NCI-H2227 treated with DMSO at 0.1 percent for 48 hours (cell line): Measurements from ENCODE around the gene GPBP1.
"Not testable (repeated sequence)": the region's sequence is repeated elsewhere in the genome, so short reads cannot be mapped to it uniquely, and the experiment has no call there.

Experiments
- DNase-seq: peaks from one replicate; lab custom pipeline; 2025; lab: John Stamatoyannopoulos, UW

GPBP1 gene

GRCh38 chr5:57277085-57277484 lies 103.2 kb downstream of the GPBP1 start:
- DNase-seq = no peak

DNA sequence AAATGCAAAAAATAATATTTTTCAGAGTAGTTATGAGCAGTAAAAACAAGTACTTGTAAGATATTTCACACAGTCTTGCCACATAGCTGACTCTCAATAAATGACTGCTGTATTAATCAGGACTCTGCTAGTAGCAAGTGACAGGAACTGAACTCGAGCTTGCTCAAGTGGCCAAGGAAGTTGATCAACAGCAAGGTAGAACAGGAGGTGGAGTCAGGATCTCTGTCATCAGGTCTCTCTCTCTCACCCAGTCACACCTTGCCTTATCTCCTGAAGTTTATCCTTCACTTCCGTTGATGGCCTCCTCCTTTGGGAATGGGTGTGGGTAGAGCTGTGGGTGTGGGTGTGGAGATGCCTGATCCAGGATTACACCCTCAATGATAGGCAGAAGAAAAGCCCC lies 107.0 kb downstream of the GPBP1 start:
- no peak for DNase-seq

- DNase-seq = not testable (repeated sequence)
Observed at GRCh38 chr5:57285084-57285483, 111.2 kb downstream of the GPBP1 start.

- DNase-seq = no peak
Observed at GRCh38 chr5:57291894-57292293, 118.0 kb downstream of the GPBP1 start.

DNA sequence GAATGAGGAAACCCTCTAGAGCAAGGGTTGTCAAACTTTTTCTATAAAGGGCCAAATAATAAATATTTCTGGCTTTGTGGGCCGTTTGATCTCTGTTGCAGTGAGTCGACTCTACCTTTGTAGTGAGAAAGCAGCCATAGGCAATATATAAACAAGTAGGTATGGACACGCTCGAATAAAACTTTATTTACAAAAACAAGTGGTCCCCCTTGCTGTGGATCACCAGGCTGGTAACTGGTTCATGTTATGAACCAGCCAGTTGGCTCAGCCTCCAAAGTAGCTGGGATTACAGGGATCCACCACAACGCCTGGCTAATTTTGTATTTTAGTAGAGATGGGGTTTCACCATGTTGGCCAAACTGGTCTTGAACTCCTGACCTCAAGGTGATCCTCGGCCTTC lies 118.5 kb downstream of the GPBP1 start:
- no peak for DNase-seq

- DNase-seq = peak; percentile 79
Observed at GRCh38 chr5:57298295-57298984, 124.6 kb downstream of the GPBP1 start.

DNA sequence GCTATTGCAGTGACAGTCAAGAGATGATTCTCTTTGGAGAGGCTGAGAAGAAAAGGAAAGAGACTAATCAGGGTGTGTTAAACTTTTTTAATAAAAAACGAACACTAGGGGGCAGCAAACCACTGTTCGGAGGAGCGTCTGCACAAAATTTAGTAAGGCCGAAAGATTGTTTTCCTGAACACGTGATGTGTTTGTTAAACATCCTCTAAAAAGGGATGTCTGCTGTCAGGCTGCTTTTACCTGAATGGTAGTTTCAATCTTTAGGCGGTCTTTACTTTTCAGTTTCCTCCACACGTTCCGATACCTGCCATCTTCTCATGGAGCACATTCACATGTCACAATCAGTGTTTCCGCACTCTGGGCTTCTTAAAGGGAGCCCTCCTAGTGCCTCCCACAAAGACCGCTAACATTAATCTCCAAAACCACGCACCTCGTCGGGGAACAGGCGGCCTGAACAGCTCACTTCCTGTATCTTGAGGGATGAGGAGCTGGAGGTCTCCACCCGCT lies 125.2 kb downstream of the GPBP1 start:
- DNase-seq = peak; percentile 41

DNA sequence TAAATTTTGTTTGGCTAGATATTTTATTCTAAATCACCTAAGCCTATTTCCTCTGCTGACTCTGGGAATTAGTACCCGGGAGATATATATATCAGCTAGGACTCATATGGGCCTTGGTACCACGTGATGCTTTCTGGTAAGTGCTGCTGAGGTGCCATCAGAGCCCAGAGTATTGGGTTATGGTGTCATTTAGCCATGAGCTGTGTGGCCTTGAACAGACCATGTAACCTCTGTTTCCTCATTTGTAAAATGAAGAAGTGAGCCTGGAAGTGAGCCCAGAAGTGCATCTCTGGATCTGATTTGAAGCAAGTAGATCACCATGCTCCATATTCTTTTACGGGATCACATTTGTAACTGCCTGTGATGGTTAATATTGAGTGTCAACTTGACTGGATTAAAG lies 126.1 kb downstream of the GPBP1 start:
- no peak for DNase-seq

GRCh38 chr5:57302164-57302563 lies 128.3 kb downstream of the GPBP1 start:
- no peak for DNase-seq

DNA sequence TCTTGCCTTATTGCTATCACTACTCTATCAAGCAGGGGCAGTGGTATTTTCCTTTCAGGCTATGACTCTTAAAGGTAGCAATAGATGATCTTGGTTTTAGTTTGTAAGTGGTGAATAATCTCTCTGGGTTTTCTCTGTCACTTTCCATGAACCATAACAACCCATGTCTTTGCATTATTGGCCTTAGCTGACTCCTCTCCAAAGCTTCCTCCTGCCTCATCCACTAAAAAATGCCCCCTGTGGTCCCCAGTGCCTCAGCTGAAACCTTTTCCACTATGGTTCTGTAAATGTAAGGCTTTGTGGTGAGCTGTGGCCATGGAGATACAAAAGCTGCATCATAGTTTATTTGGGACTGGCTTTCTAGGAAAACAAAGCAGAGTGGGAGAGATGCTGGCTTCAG lies 128.8 kb downstream of the GPBP1 start:
- DNase-seq = no peak

DNA sequence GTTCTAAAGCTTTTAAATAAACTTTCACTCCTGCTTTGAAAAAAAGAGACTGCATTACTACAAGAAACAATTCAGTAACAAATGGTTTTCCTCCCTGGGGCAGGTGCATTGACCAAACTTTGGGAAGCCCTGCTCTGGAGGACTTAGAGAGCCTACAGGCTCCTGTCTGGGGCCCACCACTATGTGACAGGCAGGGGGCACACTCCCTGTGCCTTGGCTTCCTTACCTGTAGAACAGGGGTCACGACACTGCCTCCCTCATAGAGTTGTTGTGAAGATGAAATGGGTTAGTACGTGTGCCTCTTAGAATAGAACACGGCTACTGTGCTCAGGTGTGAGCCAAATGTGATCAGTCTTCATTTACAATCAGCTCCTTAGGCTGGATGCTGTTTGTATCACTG lies 130.1 kb downstream of the GPBP1 start:
- DNase-seq = no peak

- no peak for DNase-seq
Observed at GRCh38 chr5:57304931-57305330, 131.1 kb downstream of the GPBP1 start.

- DNase-seq = no peak
Observed at GRCh38 chr5:57306359-57306758, 132.5 kb downstream of the GPBP1 start.

DNA sequence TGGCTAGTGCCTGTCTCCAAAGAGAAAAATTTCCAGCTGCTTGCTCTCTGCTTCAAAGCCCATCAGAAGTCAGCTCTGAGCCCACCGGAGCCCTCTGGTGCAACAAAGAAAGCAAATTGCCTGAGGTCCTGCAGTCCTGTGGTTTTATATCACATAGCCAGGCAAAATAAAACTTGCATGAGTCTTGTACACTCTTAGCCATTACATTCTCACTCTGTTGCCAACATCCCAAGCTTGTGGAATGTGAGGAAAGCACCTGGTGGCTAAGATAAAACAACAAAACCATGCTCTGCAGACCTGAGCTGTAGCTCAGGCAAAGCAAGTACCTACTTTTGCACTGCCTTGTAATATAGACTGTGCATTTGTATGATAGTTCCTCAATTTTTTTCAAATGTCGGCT lies 133.7 kb downstream of the GPBP1 start:
- no peak for DNase-seq

GRCh38 chr5:57309022-57309421 lies 135.2 kb downstream of the GPBP1 start:
- not testable (repeated sequence) for DNase-seq

DNA sequence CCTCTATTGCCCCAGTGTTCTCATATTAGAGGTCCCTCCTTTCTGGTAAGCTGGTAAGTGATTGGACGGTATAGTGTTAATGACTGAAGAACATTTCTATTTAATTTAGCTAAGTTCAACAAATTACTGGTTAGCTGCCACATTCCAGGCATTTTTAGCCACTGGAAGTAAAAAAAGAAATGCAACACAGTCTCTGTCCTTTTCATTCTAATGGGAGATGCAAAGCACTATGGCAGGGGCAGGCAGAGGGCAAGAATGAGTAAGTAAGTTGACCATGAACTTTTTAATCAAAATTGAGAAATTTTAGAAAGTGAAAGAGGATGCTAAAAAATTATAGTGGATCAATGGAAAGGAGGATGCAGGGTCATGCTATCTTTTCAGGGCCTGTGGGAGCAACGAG lies 137.4 kb downstream of the GPBP1 start:
- DNase-seq = no peak

GRCh38 chr5:57311921-57312735 lies 138.3 kb downstream of the GPBP1 start:
- DNase-seq = no peak

DNA sequence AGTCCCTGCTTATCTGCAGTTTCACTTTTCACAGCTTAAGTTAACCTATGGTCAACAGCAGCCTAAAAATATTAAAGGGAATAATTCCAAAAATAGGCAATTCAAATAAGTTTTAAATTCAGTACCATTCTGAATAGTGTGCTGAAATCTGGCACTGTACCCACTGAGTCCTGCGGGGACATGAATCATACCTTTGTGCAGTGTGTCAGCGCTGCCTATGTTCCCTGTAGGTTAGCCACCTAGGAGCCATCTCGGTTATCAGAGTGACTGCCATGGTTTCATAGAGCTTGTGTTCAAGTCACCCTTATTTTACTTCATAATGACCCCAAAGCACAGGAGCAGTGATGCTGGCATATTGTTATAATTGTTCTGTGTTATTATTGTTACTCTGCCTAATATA lies 139.9 kb downstream of the GPBP1 start:
- no peak for DNase-seq
